ENCODE results near the gene PAX3.

Gene PAX3

DNA sequence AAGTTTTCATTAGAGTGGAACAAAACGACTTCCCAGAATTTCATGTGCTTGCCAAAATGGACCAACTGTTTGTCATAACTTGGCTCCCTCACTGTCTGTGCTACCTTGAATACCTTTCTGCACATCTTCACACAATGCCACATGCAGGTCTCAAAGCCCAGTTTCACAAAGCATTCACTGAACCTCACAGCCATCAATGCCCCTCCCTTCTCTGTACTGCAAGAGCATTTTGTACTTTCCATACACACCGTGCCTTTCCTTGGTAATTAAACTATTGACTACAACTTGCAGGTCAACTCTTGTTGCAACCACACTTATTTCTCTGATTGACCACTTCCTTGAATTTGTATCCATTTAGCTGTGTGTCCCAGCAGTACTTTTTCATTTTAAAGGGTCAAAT is 50.5 kb downstream of the PAX3 start:
- no peak for DNase-seq (ENCODE audit: extremely low read depth, low read depth)
- TF ChIP-seq, protein P1, sequence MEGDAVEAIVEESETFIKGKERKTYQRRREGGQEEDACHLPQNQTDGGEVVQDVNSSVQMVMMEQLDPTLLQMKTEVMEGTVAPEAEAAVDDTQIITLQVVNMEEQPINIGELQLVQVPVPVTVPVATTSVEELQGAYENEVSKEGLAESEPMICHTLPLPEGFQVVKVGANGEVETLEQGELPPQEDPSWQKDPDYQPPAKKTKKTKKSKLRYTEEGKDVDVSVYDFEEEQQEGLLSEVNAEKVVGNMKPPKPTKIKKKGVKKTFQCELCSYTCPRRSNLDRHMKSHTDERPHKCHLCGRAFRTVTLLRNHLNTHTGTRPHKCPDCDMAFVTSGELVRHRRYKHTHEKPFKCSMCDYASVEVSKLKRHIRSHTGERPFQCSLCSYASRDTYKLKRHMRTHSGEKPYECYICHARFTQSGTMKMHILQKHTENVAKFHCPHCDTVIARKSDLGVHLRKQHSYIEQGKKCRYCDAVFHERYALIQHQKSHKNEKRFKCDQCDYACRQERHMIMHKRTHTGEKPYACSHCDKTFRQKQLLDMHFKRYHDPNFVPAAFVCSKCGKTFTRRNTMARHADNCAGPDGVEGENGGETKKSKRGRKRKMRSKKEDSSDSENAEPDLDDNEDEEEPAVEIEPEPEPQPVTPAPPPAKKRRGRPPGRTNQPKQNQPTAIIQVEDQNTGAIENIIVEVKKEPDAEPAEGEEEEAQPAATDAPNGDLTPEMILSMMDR (IDR thresholded peaks at IDR 0.05; ENCODE audit: low read depth, low read length): no peak

DNA sequence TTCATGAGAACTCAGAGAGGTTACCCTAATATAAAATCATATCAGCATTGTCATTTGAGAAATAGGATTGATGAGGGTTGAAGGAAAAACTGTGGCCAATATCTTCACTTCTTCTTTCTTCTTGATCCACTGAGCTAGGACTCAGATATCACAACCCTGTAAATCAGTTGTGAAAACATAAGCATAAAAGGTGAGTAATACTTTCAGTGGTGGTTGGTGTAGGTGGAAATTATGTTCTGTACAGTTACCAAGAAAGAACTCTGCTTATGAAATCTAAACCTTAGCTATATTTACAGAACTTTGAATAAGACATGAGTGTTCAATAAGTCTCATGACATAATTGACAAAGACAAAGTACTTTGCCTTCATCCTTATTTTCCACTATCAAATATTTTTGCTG is 56.3 kb downstream of the PAX3 start:
- TF ChIP-seq, protein P1 (IDR thresholded peaks at IDR 0.05; ENCODE audit: low read depth, low read length): no peak
- DNase-seq (ENCODE audit: extremely low read depth, low read depth): no peak

DNA sequence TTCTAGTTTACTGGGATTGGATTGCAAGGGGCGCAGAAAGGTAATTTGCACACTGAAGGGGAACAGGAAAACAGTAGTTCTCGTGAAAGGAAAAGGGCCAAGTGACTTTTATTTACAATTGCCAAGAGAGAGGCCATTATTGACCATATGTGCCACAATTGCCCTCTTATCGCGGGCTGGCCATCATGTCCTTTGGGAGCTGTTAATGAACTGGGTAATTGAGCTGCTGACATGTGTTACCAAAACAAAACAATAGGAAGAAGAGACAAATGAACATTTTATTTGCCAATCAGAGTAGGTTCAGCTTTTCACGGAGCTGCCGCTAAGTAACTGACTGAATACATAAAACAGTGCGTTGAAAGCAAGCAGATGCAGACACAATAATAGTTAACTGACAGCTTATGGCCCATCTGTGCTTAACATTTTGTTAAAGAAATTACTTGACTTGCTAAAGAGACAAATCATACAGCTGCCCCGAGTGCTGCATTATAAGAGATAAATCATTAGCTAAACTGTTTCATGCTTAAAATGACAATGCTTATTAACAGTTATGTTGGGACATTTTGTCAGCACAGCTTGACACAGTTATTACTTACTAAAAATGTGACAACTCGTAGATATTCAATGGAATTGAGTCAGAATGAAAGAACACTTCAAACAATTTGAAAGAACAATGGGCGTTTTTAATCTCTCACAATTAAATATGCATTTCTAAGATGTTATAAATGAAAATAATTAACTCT is 57.5 kb downstream of the PAX3 start:
- no peak for DNase-seq (ENCODE audit: extremely low read depth, low read depth)
- TF ChIP-seq, protein P1 (IDR thresholded peaks at IDR 0.05; ENCODE audit: low read depth, low read length): no peak

DNA sequence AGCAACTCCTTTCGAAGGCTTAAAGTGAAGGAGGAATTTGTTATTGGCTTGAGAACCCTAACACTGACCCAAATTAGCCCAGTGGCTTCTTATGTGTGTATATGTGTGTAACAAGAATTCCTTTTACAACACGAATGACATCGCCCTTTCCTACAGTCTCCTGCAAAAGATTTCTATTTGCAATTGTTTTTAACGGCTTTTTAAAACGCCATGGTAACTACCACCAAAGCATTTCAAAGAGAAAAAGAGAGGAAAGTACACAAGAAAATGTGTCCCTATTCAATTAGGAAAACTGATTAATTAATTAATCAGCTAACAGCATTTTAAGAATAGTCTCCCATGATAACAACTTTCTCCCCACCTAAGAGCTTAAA is 58.1 kb downstream of the PAX3 start:
- DNase-seq (ENCODE audit: extremely low read depth, low read depth): no peak
- TF ChIP-seq, protein P1 (IDR thresholded peaks at IDR 0.05; ENCODE audit: low read depth, low read length): no peak

DNA sequence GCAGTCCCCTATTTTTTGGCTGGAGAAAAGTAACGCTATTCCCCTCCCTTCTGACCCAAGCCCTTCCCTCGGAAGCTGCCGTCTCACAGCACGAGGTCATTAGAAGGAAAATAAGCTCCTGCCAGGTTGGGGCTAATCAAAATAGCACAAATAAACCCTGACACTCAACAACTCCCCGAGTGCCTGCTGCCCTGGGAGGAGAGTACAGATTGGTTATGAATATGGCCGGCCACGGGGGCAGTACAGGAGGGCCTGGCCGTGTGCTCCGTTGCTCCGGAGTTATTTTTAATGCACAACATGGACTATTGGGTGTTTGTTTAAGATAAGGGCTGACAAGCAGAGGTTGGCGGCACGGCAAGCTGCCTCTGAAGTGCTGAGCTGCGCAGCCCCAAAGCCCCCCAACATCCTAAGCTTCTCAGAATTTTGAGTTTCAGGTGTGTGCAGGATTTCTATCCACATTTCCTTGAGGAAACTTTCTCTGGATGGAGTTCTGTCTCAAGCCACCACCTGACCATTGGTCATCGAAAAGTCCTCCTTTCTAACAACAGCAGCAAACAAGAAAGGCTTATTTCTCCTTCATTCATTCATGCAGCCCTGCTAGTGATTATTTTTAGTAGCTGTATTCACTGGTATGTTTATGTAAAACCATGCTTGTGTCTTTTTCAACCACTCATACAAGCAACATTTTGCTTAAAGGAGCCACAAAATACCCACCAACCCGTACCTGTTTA is 58.7 kb downstream of the PAX3 start:
- TF ChIP-seq, protein P1 (IDR thresholded peaks at IDR 0.05; ENCODE audit: low read depth, low read length): no peak

DNA sequence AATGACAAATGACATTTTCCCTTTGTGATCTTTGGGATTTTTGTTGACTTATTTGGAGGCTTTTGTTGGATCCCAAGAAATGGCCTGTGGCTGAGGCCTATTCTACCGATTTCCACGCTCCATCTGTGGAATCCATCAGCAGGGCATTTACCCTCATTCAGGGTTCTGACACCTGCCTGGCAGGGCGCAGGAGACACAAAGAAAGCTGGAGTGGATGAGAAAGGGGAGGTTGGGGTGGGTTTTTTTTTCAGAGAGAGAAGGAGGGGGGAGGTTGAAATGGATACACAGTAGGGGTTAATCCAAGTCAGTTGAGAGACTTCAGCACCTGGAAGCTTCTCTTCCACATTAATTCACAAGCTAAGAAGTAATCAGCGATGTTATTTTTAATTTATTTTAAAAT is 59.7 kb downstream of the PAX3 start:
- TF ChIP-seq, protein P1 (IDR thresholded peaks at IDR 0.05; ENCODE audit: low read depth, low read length): no peak
- no peak for DNase-seq (ENCODE audit: extremely low read depth, low read depth)

More for the DNA sequence above, 58.7 kb downstream of the PAX3 start:
- DNase-seq (ENCODE audit: extremely low read depth, low read depth): no peak

DNA sequence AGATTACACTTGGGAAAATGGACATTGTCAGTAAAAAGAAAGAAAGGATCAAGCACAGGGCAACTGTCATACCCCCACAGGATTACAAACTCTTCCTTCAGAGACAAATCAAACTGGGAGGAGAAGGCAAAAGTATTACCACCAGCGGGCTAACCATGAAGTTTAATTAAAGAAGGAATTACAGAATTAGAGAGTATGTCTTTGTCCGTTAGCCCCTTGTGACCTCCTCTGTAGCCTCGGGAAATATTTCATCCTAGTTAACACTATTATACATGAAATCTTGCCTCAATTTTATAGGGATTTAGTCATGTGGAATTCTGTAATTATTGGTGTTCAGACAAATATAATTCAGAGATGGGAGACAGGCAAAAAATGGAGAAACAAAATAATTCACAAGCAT is 60.7 kb downstream of the PAX3 start:
- TF ChIP-seq, protein P1 (IDR thresholded peaks at IDR 0.05; ENCODE audit: low read depth, low read length): no peak
- DNase-seq (ENCODE audit: extremely low read depth, low read depth): no peak

All from AG09319 (cell line).